ENCODE results near the gene IL2RA. TPM values are rescaled to one million over a fixed set of nuclear protein-coding genes. Genes with fewer than 3 reads are reported as not detected.

The IL2RA gene
- total and polyA plus RNA-seq, 9 of the 15 experiments (the other 6 are each of a cell fraction or from before 2014, with no cell fraction given), result 0.95 TPM; not detected in 8

DNA sequence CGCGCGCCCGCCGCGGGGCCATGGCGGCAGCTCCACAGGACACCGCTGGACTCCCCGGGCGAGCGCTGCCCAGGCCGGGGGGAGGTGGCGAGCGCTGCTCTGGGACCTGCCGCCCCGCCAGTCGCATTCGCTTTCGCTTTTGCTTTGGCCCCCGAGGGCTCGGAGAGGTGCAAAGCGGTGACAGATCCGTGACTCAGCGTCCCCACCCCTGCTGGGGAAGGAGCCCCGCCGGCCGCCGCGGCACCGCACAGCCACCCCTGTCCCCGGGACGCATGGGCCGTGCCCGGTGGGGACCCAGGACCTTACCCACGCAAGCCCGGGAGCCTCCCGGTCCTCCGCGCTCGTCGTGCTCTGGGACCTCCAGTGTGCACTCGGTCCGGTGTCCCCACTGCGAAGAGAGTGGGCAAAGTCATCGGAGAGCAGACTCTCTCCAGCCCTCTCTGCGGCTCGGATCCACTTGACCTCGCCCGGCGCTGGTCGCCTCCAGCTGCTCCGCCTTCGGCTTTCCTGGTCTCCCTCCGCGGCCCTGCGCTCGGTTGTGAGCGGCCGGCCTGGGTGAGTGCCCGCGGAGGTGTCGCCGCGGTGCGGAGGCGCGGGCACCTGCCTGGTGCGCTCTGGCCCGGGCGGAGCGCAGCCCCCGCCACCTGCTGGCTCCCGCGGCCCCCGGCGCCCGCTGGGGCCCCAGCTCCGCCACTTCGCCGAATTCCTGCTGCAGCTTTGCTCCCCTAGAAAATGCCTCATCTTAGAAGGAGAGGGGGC lies 84.5 kb downstream of the IL2RA start, which contains the start of gene IL15RA (continued):
- no peak for TF ChIP-seq ZNF449 (CRISPR knock-in tag; IDR thresholded peaks at IDR 0.05)
- TF ChIP-seq ZNF12 (CRISPR knock-in tag; IDR thresholded peaks at IDR 0.05), result no peak
- TF ChIP-seq CBFA2T3 (IDR thresholded peaks at IDR 0.05), result no peak
- TF ChIP-seq SRSF9 (IDR thresholded peaks at IDR 0.05; ENCODE audit: borderline replicate concordance, low read depth, low read length), result no peak
- no peak for TF ChIP-seq DLX4 (CRISPR knock-in tag; IDR thresholded peaks at IDR 0.05)
- no peak for TF ChIP-seq ZFP36 (IDR thresholded peaks at IDR 0.05; ENCODE audit: low read depth, low read length, partially characterized antibody)
- TF ChIP-seq KDM2B (CRISPR knock-in tag; IDR thresholded peaks at IDR 0.05), result peak; percentile 76; the same call in 1 of the 2 replicates
- TF ChIP-seq BCLAF1 (IDR thresholded peaks at IDR 0.05; ENCODE audit: borderline replicate concordance in 1 of 2, control insufficient read depth in 1 of 2, low read depth in 2 of 2, low read length in 1 of 2), result no peak
- TF ChIP-seq RBM34 (IDR thresholded peaks at IDR 0.05; ENCODE audit: borderline replicate concordance, insufficient read depth, low read length), result no peak
- TF ChIP-seq, protein P1, sequence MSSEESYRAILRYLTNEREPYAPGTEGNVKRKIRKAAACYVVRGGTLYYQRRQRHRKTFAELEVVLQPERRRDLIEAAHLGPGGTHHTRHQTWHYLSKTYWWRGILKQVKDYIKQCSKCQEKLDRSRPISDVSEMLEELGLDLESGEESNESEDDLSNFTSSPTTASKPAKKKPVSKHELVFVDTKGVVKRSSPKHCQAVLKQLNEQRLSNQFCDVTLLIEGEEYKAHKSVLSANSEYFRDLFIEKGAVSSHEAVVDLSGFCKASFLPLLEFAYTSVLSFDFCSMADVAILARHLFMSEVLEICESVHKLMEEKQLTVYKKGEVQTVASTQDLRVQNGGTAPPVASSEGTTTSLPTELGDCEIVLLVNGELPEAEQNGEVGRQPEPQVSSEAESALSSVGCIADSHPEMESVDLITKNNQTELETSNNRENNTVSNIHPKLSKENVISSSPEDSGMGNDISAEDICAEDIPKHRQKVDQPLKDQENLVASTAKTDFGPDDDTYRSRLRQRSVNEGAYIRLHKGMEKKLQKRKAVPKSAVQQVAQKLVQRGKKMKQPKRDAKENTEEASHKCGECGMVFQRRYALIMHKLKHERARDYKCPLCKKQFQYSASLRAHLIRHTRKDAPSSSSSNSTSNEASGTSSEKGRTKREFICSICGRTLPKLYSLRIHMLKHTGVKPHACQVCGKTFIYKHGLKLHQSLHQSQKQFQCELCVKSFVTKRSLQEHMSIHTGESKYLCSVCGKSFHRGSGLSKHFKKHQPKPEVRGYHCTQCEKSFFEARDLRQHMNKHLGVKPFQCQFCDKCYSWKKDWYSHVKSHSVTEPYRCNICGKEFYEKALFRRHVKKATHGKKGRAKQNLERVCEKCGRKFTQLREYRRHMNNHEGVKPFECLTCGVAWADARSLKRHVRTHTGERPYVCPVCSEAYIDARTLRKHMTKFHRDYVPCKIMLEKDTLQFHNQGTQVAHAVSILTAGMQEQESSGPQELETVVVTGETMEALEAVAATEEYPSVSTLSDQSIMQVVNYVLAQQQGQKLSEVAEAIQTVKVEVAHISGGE (CRISPR knock-in tag; IDR thresholded peaks at IDR 0.05), result no peak; a peak in 1 of 6 replicates
- no peak for TF ChIP-seq ELF1 (tag; IDR thresholded peaks at IDR 0.05)
- no peak for TF ChIP-seq TAF7 (tag; IDR thresholded peaks at IDR 0.05)
